Astrocyte (in vitro differentiated cells and primary cell): Measurements from ENCODE around the gene UBAP1. TPM values are rescaled to one million over a fixed set of nuclear protein-coding genes. Genes with fewer than 3 reads are reported as not detected.

Experiments
- DNase-seq: peaks from one replicate; pipeline ENCODE4 v3.0.0-alpha.2; 2010; ENCODE audit warnings: low read depth
- FAIRE-seq: peaks from 2 replicates; lab custom pipeline; 2011; peaks lifted over from hg19 to GRCh38; lab: Jason Lieb, UNC
- H2AFZ ChIP-seq: 2 replicates; pipeline ENCODE4 v1.6.0; 2012; ENCODE audit warnings: low read depth, low read length, inconsistent platforms
- H3K27ac ChIP-seq: 2 replicates; pipeline ENCODE4 v1.5.1; 2011; ENCODE audit warnings: low read depth, low read length, inconsistent platforms
- H3K27me3 ChIP-seq: 2 replicates; pipeline ENCODE4 v1.6.0; 2011; ENCODE audit warnings: low read length, inconsistent platforms; ENCODE audit not compliant: insufficient read depth
- H3K36me3 ChIP-seq: 2 replicates; pipeline ENCODE4 v1.5.1; 2011; ENCODE audit warnings: low read length, inconsistent platforms; ENCODE audit not compliant: insufficient read depth
- H3K4me1 ChIP-seq: 2 replicates; pipeline ENCODE4 v1.5.1; 2011; ENCODE audit warnings: low read length, inconsistent platforms; ENCODE audit not compliant: insufficient read depth
- H3K4me2 ChIP-seq: 2 replicates; pipeline ENCODE4 v1.6.0; 2012; ENCODE audit warnings: low read length, inconsistent platforms
- H3K4me3 ChIP-seq: 2 replicates; pipeline ENCODE4 v1.5.1; 2011; ENCODE audit warnings: low read depth, mild to moderate bottlenecking, low read length, inconsistent platforms; ENCODE audit not compliant: insufficient read depth
- H3K79me2 ChIP-seq: 2 replicates; pipeline ENCODE4 v1.6.0; 2012; ENCODE audit warnings: mild to moderate bottlenecking, low read length, inconsistent platforms; ENCODE audit not compliant: insufficient read depth
- H3K9ac ChIP-seq: 2 replicates; pipeline ENCODE4 v1.6.0; 2012; ENCODE audit warnings: mild to moderate bottlenecking, low read length, inconsistent platforms
- H3K9me3 ChIP-seq: 2 replicates; pipeline ENCODE4 v1.5.1; 2012; ENCODE audit warnings: low read depth, mild to moderate bottlenecking, low read length, inconsistent platforms; ENCODE audit not compliant: insufficient read depth
- H4K20me1 ChIP-seq: 2 replicates; pipeline ENCODE4 v1.6.0; 2012; ENCODE audit warnings: low read length, inconsistent platforms; ENCODE audit not compliant: insufficient read depth
- H3K27ac Mint-ChIP-seq: one replicate; pipeline ENCODE4 v1.8.0; 2021; ENCODE audit warnings: mild to moderate bottlenecking, mixed read lengths; ENCODE audit not compliant: unreplicated experiment
- H3K27me3 Mint-ChIP-seq: one replicate; pipeline ENCODE4 v1.8.0; 2021; ENCODE audit warnings: low read depth, mixed read lengths; ENCODE audit not compliant: unreplicated experiment
- H3K36me3 Mint-ChIP-seq: one replicate; pipeline ENCODE4 v1.8.0; 2021; ENCODE audit warnings: low read depth, mixed read lengths; ENCODE audit not compliant: unreplicated experiment
- H3K4me1 Mint-ChIP-seq: one replicate; pipeline ENCODE4 v1.8.0; 2021; ENCODE audit warnings: low read depth, mixed read lengths; ENCODE audit not compliant: unreplicated experiment
- H3K4me3 Mint-ChIP-seq: one replicate; pipeline ENCODE4 v1.8.0; 2021; ENCODE audit warnings: mild to moderate bottlenecking, moderate library complexity, mixed read lengths; ENCODE audit not compliant: unreplicated experiment
- H3K9me3 Mint-ChIP-seq: one replicate; pipeline ENCODE4 v1.8.0; 2021; ENCODE audit warnings: mild to moderate bottlenecking, mixed read lengths; ENCODE audit not compliant: unreplicated experiment
- EZH2 ChIP-seq: IDR thresholded peaks from 2 replicates; pipeline ENCODE4 v1.6.1; 2012; ENCODE audit warnings: mild to moderate bottlenecking, low read length, inconsistent platforms; ENCODE audit not compliant: insufficient read depth
- total RNA-seq: library from RNA; stranded (reverse); gene quantifications from 2 replicates; pipeline ENCODE4 v1.2.1, GENCODE V29; 2021
- TF ChIP-seq, protein P1 (sequence below): IDR thresholded peaks from 2 replicates; pipeline ENCODE4 v1.5.1; 2011; ENCODE audit warnings: low read depth, mild to moderate bottlenecking, inconsistent platforms, low read length, moderate library complexity; ENCODE audit not compliant: insufficient read depth

UBAP1 gene
- total RNA-seq, 1 donor from 2014 or later, result 52.0 TPM

DNA sequence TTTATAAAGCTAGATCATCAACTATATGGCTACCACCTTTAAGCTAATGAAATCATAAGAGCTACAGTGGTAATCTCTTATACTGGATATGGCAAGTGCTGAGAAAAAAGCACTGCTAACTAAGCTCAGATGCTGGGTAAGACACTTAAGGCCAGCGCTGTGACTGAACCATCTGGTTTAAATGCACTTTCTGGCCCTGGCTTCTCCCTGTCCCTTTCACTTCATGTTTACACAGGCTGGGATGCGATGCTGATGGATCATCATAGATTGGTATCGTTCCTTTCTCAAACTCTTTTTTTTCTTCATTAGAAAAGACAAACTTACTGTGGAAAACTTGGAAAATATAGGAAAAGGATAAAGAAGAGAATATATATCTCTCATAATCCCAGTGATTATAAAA, 97.9 kb downstream of the UBAP1 start:
- no peak overlapping the region for H3K27ac Mint-ChIP-seq
- no peak for FAIRE-seq
- no peak overlapping the region for H2AFZ ChIP-seq

DNA sequence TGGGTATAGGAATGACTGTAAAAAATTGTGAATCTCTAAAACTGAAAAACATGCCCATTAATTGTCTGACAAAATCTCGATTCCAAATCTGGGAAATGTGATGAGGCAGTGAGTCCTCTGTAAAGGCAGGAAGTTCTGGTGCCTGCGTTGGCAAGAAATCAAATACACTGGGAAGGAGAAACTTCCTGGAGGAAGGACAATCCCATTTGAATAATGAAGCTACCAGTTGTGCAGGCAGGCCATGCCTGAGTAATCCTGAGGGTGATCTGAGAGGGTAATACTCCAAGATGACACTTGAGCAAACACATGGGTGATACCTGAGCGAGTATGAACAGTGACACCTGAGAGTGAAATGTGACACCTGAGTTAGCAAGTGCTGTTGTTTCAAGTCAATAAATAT, 100.6 kb downstream of the UBAP1 start:
- no peaks in the 10 kb centered on the region for H3K36me3 ChIP-seq
- Mint-ChIP-seq H3K4me3 (no peak overlapping the region), H3K36me3 (no peaks in the 10 kb centered on the region), H3K4me1 (no peaks in the 10 kb centered on the region), H3K27ac (no peak overlapping the region), H3K27me3 (no peaks in the 10 kb centered on the region), H3K9me3 (no peaks in the 10 kb centered on the region)
- H3K4me2 ChIP-seq, result no peak overlapping the region
- H3K9me3 ChIP-seq, result no peaks in the 10 kb centered on the region
- no peak overlapping the region for H2AFZ ChIP-seq
- no peak overlapping the region for H3K4me3 ChIP-seq
- H3K79me2 ChIP-seq, result no peaks in the 10 kb centered on the region
- H3K9ac ChIP-seq, result no peak overlapping the region
- no peaks in the 10 kb centered on the region for H3K4me1 ChIP-seq
- no peak for TF ChIP-seq EZH2
- TF ChIP-seq, protein P1, sequence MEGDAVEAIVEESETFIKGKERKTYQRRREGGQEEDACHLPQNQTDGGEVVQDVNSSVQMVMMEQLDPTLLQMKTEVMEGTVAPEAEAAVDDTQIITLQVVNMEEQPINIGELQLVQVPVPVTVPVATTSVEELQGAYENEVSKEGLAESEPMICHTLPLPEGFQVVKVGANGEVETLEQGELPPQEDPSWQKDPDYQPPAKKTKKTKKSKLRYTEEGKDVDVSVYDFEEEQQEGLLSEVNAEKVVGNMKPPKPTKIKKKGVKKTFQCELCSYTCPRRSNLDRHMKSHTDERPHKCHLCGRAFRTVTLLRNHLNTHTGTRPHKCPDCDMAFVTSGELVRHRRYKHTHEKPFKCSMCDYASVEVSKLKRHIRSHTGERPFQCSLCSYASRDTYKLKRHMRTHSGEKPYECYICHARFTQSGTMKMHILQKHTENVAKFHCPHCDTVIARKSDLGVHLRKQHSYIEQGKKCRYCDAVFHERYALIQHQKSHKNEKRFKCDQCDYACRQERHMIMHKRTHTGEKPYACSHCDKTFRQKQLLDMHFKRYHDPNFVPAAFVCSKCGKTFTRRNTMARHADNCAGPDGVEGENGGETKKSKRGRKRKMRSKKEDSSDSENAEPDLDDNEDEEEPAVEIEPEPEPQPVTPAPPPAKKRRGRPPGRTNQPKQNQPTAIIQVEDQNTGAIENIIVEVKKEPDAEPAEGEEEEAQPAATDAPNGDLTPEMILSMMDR, result no peak
- no peak overlapping the region for H3K27ac ChIP-seq
- no peaks in the 10 kb centered on the region for H3K27me3 ChIP-seq
- no peaks in the 10 kb centered on the region for H4K20me1 ChIP-seq
- FAIRE-seq (no peak), DNase-seq (no peak)

More for the DNA sequence above, 97.9 kb downstream of the UBAP1 start:
- no peak for DNase-seq
- TF ChIP-seq, protein P1, result no peak
- TF ChIP-seq EZH2, result no peak
- H3K4me3 Mint-ChIP-seq, result no peak overlapping the region
- H3K36me3 Mint-ChIP-seq, result no peaks in the 10 kb centered on the region
- Histone ChIP-seq H4K20me1 (no peaks in the 10 kb centered on the region), H3K36me3 (no peaks in the 10 kb centered on the region), H3K9me3 (no peaks in the 10 kb centered on the region), H3K4me3 (no peak overlapping the region), H3K4me1 (no peaks in the 10 kb centered on the region), H3K4me2 (no peak overlapping the region), H3K79me2 (no peaks in the 10 kb centered on the region), H3K27me3 (no peaks in the 10 kb centered on the region), H3K27ac (no peak overlapping the region), H3K9ac (no peak overlapping the region)
- H3K4me1 Mint-ChIP-seq, result no peaks in the 10 kb centered on the region
- no peaks in the 10 kb centered on the region for H3K9me3 Mint-ChIP-seq
- no peaks in the 10 kb centered on the region for H3K27me3 Mint-ChIP-seq

DNA sequence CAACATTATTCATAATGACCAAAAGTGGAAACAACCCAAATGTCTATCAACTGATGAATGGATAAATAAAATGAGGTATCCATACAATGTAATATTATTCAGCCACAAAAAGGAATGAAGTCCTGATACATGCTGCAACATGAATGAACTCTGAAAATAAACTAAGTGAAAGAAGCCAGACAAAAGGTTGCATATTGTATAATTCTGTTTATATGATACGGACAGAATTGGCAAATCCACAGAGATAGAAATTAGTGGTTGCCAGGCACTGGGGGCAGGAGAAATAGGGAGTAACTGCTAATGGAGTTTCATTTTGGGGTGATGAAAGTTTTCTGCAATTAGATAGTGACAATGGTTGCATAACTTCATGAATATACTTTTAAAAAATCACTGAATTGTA, 103.3 kb downstream of the UBAP1 start:
- H3K4me3 Mint-ChIP-seq, result no peak overlapping the region
- no peaks in the 10 kb centered on the region for H3K4me1 ChIP-seq
- H2AFZ ChIP-seq, result no peak overlapping the region
- no peaks in the 10 kb centered on the region for H3K36me3 ChIP-seq
- no peak overlapping the region for H3K27ac Mint-ChIP-seq
- no peak overlapping the region for H3K27ac ChIP-seq
- H4K20me1 ChIP-seq, result no peaks in the 10 kb centered on the region
- H3K4me2 ChIP-seq, result no peak overlapping the region
- no peaks in the 10 kb centered on the region for H3K79me2 ChIP-seq
- DNase-seq (no peak), FAIRE-seq (no peak)
- no peaks in the 10 kb centered on the region for H3K36me3 Mint-ChIP-seq
- H3K27me3 Mint-ChIP-seq, result no peaks in the 10 kb centered on the region
- H3K9me3 ChIP-seq, result no peaks in the 10 kb centered on the region
- H3K4me1 Mint-ChIP-seq, result no peaks in the 10 kb centered on the region
- H3K9me3 Mint-ChIP-seq, result no peaks in the 10 kb centered on the region
- no peak overlapping the region for H3K9ac ChIP-seq
- TF ChIP-seq, protein P1, result no peak
- no peak for TF ChIP-seq EZH2
- no peaks in the 10 kb centered on the region for H3K27me3 ChIP-seq
- H3K4me3 ChIP-seq, result no peak overlapping the region
